Esophagus squamous epithelium (tissue), 5 donors: Measurements from ENCODE around the gene TRIM67. TPM values are rescaled to one million over a fixed set of nuclear protein-coding genes. Genes with fewer than 3 reads are reported as not detected.

Experiments used
- DNase-seq: peaks from one replicate; lab custom pipeline; 2025; lab: John Stamatoyannopoulos, UW
- H3K27ac ChIP-seq, 4 donors: fragments of 200-600 bp; sonication (generic); one replicate each; pipeline ENCODE4 v1.5.1; 2016 to 2019; ENCODE audit warnings: mild to moderate bottlenecking in 1 of 4
- H3K27me3 ChIP-seq, 4 donors: fragments of 200-600 bp; sonication (generic); 1 replicate in 3 of 4; 2 replicates in 1 of 4; pipeline versions ENCODE4 v1.5.1 to v1.6.0; 2017 to 2021; ENCODE audit warnings: antibody characterized with exemption in 1 of 4
- H3K36me3 ChIP-seq, 3 donors: fragments of 200-600 bp; sonication (generic); one replicate each; pipeline ENCODE4 v1.5.1; 2016 to 2019
- H3K4me1 ChIP-seq, 3 donors: fragments of 200-600 bp; sonication (generic); one replicate each; pipeline ENCODE4 v1.5.1; 2017 to 2019
- H3K4me3 ChIP-seq, 4 donors: fragments of 200-600 bp; sonication (generic); 1 replicate in 3 of 4; 2 replicates in 1 of 4; pipeline ENCODE4 v1.5.1; 2016 to 2019; ENCODE audit warnings: mild to moderate bottlenecking in 2 of 4, moderate library complexity in 1 of 4
- H3K9me3 ChIP-seq, 3 donors: fragments of 200-600 bp; sonication (generic); one replicate each; pipeline ENCODE4 v1.5.1; 2016 to 2019
- POLR2A ChIP-seq, 4 donors: fragments of 450-650 bp; IDR thresholded peaks; one replicate each; pipeline ENCODE4 v1.6.1; 2017; ENCODE audit warnings: antibody characterized with exemption in 4 of 4, mild to moderate bottlenecking in 4 of 4, moderate library complexity in 3 of 4
- WGBS, 2 donors: methylation state at CpG; one replicate each; pipeline ENCODE4 v1.1.5; 2018; 5-methylcytosine and 5-hydroxymethylcytosine counted together
- intact Hi-C: fragments of 100-400 bp; cut with DNase I; formaldehyde crosslinking; loops from one replicate; pipeline ENCODE4 v1.15.0; 2022
- total RNA-seq, 4 donors: library from RNA; depleted of rRNA; stranded (reverse); fragments of >200 nt; gene quantifications; one replicate each; pipeline ENCODE4 v1.1.0, GENCODE V29; 2016
- TF ChIP-seq, protein P1 (sequence below), 6 experiments: fragments of 450-650 bp in 4 of 6; fragments of 200-600 bp in 2 of 6; sonication (generic) in 2 of 6; IDR thresholded peaks; one replicate each; pipeline ENCODE4 v1.5.1; 2016 to 2019; ENCODE audit warnings: antibody characterized with exemption in 6 of 6, mild to moderate bottlenecking in 4 of 6, moderate library complexity in 4 of 6
- donor health status: DM: yes; HTN: yes; CAD: no.

TRIM67 gene
- total RNA-seq, 4 donors from 2014 or later = not detected

DNA sequence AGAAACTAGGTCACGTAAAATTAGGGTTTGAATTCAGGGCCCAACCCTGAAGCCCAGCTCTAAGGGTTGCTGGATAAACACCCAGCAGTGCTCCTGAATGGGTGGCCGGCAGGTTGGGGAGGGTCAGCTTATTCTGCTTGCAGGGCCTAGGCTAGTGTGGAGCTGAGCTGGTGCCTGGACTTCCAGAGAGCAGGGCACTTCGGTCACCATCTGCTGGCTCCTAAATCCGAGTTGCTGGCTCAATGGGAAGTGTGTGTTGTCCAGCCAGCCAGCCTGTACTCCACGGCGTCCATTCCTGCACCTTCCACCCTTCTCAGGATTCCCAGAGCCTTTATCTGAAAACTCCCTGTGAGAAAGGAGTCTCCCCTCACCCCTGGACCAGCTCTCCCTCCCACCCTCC, 23.0 kb downstream of the TRIM67 start:
- peaks cover 0 to 98% (median 0%) of the 10 kb centered on the region in 4 donors for H3K27me3 ChIP-seq
- DNase-seq = no peak
- intact Hi-C loops = no loop called here
- TF ChIP-seq, protein P1, sequence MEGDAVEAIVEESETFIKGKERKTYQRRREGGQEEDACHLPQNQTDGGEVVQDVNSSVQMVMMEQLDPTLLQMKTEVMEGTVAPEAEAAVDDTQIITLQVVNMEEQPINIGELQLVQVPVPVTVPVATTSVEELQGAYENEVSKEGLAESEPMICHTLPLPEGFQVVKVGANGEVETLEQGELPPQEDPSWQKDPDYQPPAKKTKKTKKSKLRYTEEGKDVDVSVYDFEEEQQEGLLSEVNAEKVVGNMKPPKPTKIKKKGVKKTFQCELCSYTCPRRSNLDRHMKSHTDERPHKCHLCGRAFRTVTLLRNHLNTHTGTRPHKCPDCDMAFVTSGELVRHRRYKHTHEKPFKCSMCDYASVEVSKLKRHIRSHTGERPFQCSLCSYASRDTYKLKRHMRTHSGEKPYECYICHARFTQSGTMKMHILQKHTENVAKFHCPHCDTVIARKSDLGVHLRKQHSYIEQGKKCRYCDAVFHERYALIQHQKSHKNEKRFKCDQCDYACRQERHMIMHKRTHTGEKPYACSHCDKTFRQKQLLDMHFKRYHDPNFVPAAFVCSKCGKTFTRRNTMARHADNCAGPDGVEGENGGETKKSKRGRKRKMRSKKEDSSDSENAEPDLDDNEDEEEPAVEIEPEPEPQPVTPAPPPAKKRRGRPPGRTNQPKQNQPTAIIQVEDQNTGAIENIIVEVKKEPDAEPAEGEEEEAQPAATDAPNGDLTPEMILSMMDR (IDR thresholded peaks at IDR 0.05) = no peak
- TF ChIP-seq POLR2A (IDR thresholded peaks at IDR 0.05) = no peak
- H3K36me3 ChIP-seq = no peaks in the 10 kb centered on the region
- 83 to 88% methylated on average over 4 to 5 of the region's 6 CpGs for WGBS, 2 donors
- H3K9me3 ChIP-seq = peaks cover 0 to 6% (median 0%) of the 10 kb centered on the region in 3 donors
- H3K27ac ChIP-seq = no peak overlapping the region
- peaks cover 0 to 10% (median 0%) of the 10 kb centered on the region in 3 donors for H3K4me1 ChIP-seq
- H3K4me3 ChIP-seq = no peak overlapping the region

DNA sequence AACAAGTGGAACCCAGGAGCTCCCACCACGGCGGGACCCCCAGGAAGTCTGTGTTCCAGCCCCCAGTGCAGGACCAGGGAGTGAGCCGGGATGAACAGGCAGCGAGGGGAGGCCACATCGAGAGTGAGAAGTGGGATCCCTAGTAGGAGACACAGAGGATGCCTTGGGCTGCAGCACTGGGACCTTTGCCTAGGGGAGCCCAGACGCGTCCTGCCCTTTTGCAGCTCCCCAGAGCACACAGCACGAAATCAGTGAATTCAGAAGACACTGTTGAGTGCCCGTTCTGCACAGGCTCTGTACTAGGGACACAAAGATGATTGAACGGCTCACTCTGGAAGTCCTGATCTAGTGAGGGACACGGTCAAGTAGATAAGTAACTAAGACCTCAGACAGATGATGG, 23.5 kb downstream of the TRIM67 start:
- no peak for TF ChIP-seq POLR2A (IDR thresholded peaks at IDR 0.05)
- TF ChIP-seq, protein P1 (IDR thresholded peaks at IDR 0.05) = no peak
- H3K9me3 ChIP-seq = peaks cover 0 to 8% (median 0%) of the 10 kb centered on the region in 3 donors

DNA sequence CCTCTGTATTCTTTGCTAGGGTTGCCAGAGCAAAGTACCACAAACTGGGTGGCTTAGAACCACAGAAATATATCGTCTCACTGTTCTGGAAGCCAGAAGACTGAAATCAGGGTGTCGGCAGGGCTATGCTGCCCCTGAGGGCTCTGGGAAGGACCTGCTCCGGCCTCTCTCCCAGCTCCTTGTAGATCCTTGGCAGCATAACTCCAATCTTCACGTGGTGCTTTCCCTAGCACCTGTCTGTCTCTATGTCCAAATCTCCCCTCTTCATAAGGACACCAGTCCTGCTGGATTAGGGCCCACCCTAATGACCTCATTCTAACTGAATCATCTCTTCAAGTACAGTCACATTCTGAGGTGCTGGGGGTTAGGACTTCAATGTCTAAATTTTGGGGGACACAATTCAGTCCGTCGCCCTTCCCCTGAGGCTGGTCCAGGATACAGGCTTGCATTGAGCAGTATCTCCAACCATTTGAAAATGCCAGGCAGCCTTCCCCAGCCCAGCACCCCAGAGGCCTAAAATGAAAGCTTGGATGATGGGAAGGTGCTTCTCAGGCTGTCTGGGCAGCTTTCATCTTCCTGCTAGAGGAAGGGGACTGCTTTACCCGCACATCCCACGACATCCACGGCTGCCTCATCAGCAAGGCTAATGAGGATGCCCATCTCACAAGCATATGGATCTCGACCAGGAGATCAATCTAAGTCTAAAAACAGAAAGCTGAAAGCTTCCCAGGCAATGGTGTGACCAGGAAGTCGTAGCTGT, 24.7 kb downstream of the TRIM67 start:
- Histone ChIP-seq H3K4me1 (peaks cover 0 to 10% (median 0%) of the 10 kb centered on the region in 3 donors), H3K27me3 (peaks cover 0 to 98% (median 0%) of the 10 kb centered on the region in 4 donors), H3K27ac (no peak overlapping the region), H3K36me3 (no peaks in the 10 kb centered on the region), H3K4me3 (no peak overlapping the region), H3K9me3 (peaks cover 0 to 8% (median 0%) of the 10 kb centered on the region in 3 donors)
- no peak for DNase-seq
- 65 to 68% methylated on average over 8 to 9 of the region's 11 CpGs for WGBS, 2 donors
- intact Hi-C loops = no loop called here
- no peak for TF ChIP-seq POLR2A (IDR thresholded peaks at IDR 0.05)
- TF ChIP-seq, protein P1 (IDR thresholded peaks at IDR 0.05) = no peak

More for the DNA sequence above, 23.5 kb downstream of the TRIM67 start:
- intact Hi-C loops = no loop called here
- H3K4me3 ChIP-seq = no peak overlapping the region
- 84 to 86% methylated on average over 3 to 11 of the region's 11 CpGs for WGBS, 2 donors
- no peak for DNase-seq
- no peaks in the 10 kb centered on the region for H3K36me3 ChIP-seq
- H3K27ac ChIP-seq = no peak overlapping the region
- H3K27me3 ChIP-seq = peaks cover 0 to 98% (median 0%) of the 10 kb centered on the region in 4 donors
- H3K4me1 ChIP-seq = peaks cover 0 to 10% (median 0%) of the 10 kb centered on the region in 3 donors

DNA sequence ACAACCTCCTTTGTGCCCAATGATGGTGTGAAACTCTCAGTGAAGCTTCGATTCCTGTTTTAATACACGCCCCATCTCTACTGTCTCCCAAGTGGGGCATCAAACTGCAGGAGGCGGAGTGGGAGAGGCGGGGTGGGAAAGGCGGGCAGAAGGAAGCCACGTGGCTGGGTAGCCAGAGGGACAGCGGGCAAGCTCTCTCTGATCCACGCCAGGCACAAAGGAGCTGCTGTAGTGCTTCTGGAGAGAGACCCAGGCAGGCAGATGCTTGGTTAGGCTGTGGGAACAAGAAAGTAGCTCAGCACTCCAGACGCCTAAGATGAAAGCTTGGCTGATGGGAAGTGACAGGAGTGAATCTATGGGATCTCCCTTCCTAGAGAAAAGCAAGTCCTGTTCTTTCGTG, 25.7 kb downstream of the TRIM67 start:
- 37 to 53% methylated on average over 6 to 10 of the region's 10 CpGs for WGBS, 2 donors
- Histone ChIP-seq H3K4me3 (no peak overlapping the region), H3K27ac (no peak overlapping the region), H3K4me1 (peaks cover 0 to 10% (median 0%) of the 10 kb centered on the region in 3 donors), H3K9me3 (peaks cover 0 to 8% (median 0%) of the 10 kb centered on the region in 3 donors), H3K27me3 (peaks cover 0 to 98% (median 0%) of the 10 kb centered on the region in 4 donors), H3K36me3 (no peaks in the 10 kb centered on the region)
- DNase-seq = no peak
- no peak for TF ChIP-seq POLR2A (IDR thresholded peaks at IDR 0.05)
- TF ChIP-seq, protein P1 (IDR thresholded peaks at IDR 0.05) = no peak
- intact Hi-C loops = no loop called here

DNA sequence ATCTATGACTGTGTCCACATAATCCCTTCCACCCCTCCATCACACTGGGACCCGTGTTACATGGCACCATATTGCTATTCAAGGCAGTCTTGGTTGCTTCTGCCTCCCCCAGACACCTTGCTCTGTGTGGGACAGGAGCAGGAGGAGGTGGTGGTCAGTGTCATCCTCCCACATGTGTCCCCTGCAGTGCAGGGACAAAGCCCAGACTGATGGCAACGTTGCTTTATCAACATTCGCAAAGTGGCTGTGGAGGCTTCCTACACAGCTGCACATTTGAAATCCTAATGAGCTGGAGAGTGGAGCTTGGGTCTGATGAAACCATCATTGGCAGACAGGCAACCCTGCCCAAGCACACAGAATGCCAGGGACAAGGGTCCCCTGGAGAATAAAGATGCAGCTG, 26.2 kb downstream of the TRIM67 start:
- H3K4me3 ChIP-seq = no peak overlapping the region
- H3K27me3 ChIP-seq = peaks cover 0 to 98% (median 0%) of the 10 kb centered on the region in 4 donors
- no peaks in the 10 kb centered on the region for H3K36me3 ChIP-seq
- intact Hi-C loops = no loop called here
- peaks cover 0 to 8% (median 0%) of the 10 kb centered on the region in 3 donors for H3K9me3 ChIP-seq
- WGBS, 2 donors = 38% methylated on average over 3 of the region's 3 CpGs; no CpG with 5 or more reads in 1 of the 2 donors
- peaks cover 0 to 10% (median 0%) of the 10 kb centered on the region in 3 donors for H3K4me1 ChIP-seq
- TF ChIP-seq POLR2A (IDR thresholded peaks at IDR 0.05) = no peak
- TF ChIP-seq, protein P1 (IDR thresholded peaks at IDR 0.05) = no peak
- DNase-seq = no peak
- H3K27ac ChIP-seq = no peak overlapping the region
